ENCODE data around the gene PCDHGA11.

Gene PCDHGA11

GRCh38 chr5:141420855-141421488 lies at the start of gene PCDHGA11 (continued):
- TF ChIP-seq ZXDB (tag by site-specific recombination; IDR thresholded peaks at IDR 0.05) (no peak), ZSCAN16 (tag by site-specific recombination; IDR thresholded peaks at IDR 0.05) (no peak), ZNF449 (tag by site-specific recombination; IDR thresholded peaks at IDR 0.05) (no peak), ZNF112 (tag by site-specific recombination; IDR thresholded peaks at IDR 0.05) (no peak), ZNF423 (tag by site-specific recombination; IDR thresholded peaks at IDR 0.05) (no peak), ZNF175 (tag by site-specific recombination; IDR thresholded peaks at IDR 0.05) (no peak), ZNF560 (tag by site-specific recombination; IDR thresholded peaks at IDR 0.05; ENCODE audit: borderline replicate concordance) (no peak), TSHZ1 (tag by site-specific recombination; IDR thresholded peaks at IDR 0.05; ENCODE audit: borderline replicate concordance) (no peak), ZNF37A (tag by site-specific recombination; IDR thresholded peaks at IDR 0.05) (no peak), ZNF202 (tag by site-specific recombination; IDR thresholded peaks at IDR 0.05; ENCODE audit: borderline replicate concordance) (no peak), PRDM1 (tag by site-specific recombination; IDR thresholded peaks at IDR 0.05) (no peak), ZNF747 (tag by site-specific recombination; IDR thresholded peaks at IDR 0.05) (no peak), PRDM4 (tag by site-specific recombination; IDR thresholded peaks at IDR 0.05) (no peak), PATZ1 (tag by site-specific recombination; IDR thresholded peaks at IDR 0.05) (0 out of 2 replicates have a peak, but pooled peaks have one; percentile 3), GLIS1 (tag by site-specific recombination; IDR thresholded peaks at IDR 0.05) (no peak; the same call in 1 of the 2 replicates), ZNF626 (tag by site-specific recombination; IDR thresholded peaks at IDR 0.05) (0 out of 2 replicates have a peak, but pooled peaks have one; percentile 29), ZNF26 (tag by site-specific recombination; IDR thresholded peaks at IDR 0.05) (no peak), ZBTB7A (tag by site-specific recombination; IDR thresholded peaks at IDR 0.05; ENCODE audit: low read depth) (no peak), ZNF362 (tag by site-specific recombination; IDR thresholded peaks at IDR 0.05) (no peak), ZNF558 (tag by site-specific recombination; IDR thresholded peaks at IDR 0.05) (0 out of 2 replicates have a peak, but pooled peaks have one; percentile 24), ZNF843 (tag by site-specific recombination; IDR thresholded peaks at IDR 0.05) (no peak), ZNF16 (tag by site-specific recombination; IDR thresholded peaks at IDR 0.05; ENCODE audit: low read depth) (no peak), ZNF114 (tag by site-specific recombination; IDR thresholded peaks at IDR 0.05) (no peak), SP7 (tag by site-specific recombination; IDR thresholded peaks at IDR 0.05) (0 out of 2 replicates have a peak, but pooled peaks have one; percentile 28), TCF7L2 (IDR thresholded peaks at IDR 0.05; ENCODE audit: borderline replicate concordance, low read depth, low read length) (no peak), ZNF398 (tag by site-specific recombination; IDR thresholded peaks at IDR 0.05) (no peak)
